Activated CD4-positive, alpha-beta T cell treated with anti-CD3 and anti-CD28 coated beads for 48 hours (primary cell): ENCODE measurements around the gene SLC6A20.

Source experiments
- DNase-seq: peaks from one replicate; pipeline ENCODE4 v3.0.0-alpha.2; 2020

Gene SLC6A20

GRCh38 chr3:45715945-45716344, 80.4 kb downstream of the SLC6A20 start:
- no peak for DNase-seq

- no peak for DNase-seq
These were observed 83.8 kb downstream of the SLC6A20 start for GRCh38 chr3:45712434-45713110.

- DNase-seq: no peak
These were observed 84.4 kb downstream of the SLC6A20 start for GRCh38 chr3:45711931-45712330.

- no peak for DNase-seq
These were observed 90.2 kb downstream of the SLC6A20 start for GRCh38 chr3:45705839-45706808.
